ENCODE measurements around the gene PGM2.
"Not testable (repeated sequence)": the region's sequence is repeated elsewhere in the genome, so short reads cannot be mapped to it uniquely, and the experiment has no call there.

The PGM2 gene

GRCh38 chr4:37821953-37822605 is 4.4 kb upstream of the PGM2 start:
- H3K36me3 ChIP-seq (replicated peaks in 1 of 2; ENCODE audit: control insufficient read depth in 2 of 2, insufficient read depth in 2 of 2, low read length in 2 of 2): no peaks in the 10 kb centered on the region
- no peak overlapping the region for H3K18ac ChIP-seq (ENCODE audit: low read length)
- no peak overlapping the region for H2AK5ac ChIP-seq (ENCODE audit: low read depth, low read length)
- H3K4me3 ChIP-seq (ENCODE audit: low read length in 2 of 2): no peak overlapping the region
- peaks cover 0 to 3% of the 10 kb centered on the region in 2 donors for H3K9me3 ChIP-seq (replicated peaks in 1 of 2; ENCODE audit: control insufficient read depth in 2 of 2, insufficient read depth in 1 of 2, low read depth in 1 of 2, low read length in 2 of 2)
- no peak overlapping the region for H3K27ac ChIP-seq (replicated peaks; ENCODE audit: low read length)
- no peak overlapping the region for H3K4ac ChIP-seq (ENCODE audit: low read length)
- H3K79me1 ChIP-seq (ENCODE audit: low read depth, low read length): no peaks in the 10 kb centered on the region
- H3K4me2 ChIP-seq (ENCODE audit: insufficient read depth, low read length, poor library complexity, severe bottlenecking): no peak overlapping the region
- H3K9ac ChIP-seq (ENCODE audit: low read depth, low read length, poor library complexity): no peak overlapping the region
- H4K8ac ChIP-seq (ENCODE audit: low read depth, low read length): no peak overlapping the region
- no peak overlapping the region for H2BK15ac ChIP-seq (ENCODE audit: low read length)
- H2BK120ac ChIP-seq (ENCODE audit: low read depth, low read length): no peak overlapping the region
- no peak overlapping the region for H3K14ac ChIP-seq (ENCODE audit: low read length)
- no peak for DNase-seq (ENCODE audit: low spot score)
- H2BK12ac ChIP-seq (ENCODE audit: low read length): no peak overlapping the region
- WGBS, 2 donors (ENCODE audit: extremely low coverage in 2 of 2, insufficient read length in 2 of 2, insufficient replicate concordance in 1 of 2): no CpG with 5 or more reads among the region's 4 CpGs
- peaks cover 0 to 2% (median 0%) of the 10 kb centered on the region in 3 experiments for H3K27me3 ChIP-seq (ENCODE audit: control insufficient read depth in 3 of 3, insufficient read depth in 3 of 3, low read depth in 1 of 3, low read length in 3 of 3)
- no peak overlapping the region for H4K91ac ChIP-seq (ENCODE audit: low read depth, low read length, poor library complexity)
- H3K23ac ChIP-seq (ENCODE audit: low read depth, low read length, poor library complexity): no peak overlapping the region
- H2BK5ac ChIP-seq (ENCODE audit: low read length): no peak overlapping the region
- no peaks in the 10 kb centered on the region for H3K4me1 ChIP-seq (ENCODE audit: control insufficient read depth in 2 of 2, insufficient read depth in 1 of 2, low read depth in 1 of 2, low read length in 2 of 2)
- no peak overlapping the region for H2AFZ ChIP-seq (ENCODE audit: low read length)

GRCh38 chr4:37825501-37825900 is 985 bp upstream of the PGM2 start:
- peak overlapping the region; percentile 82 for H3K4me2 ChIP-seq (ENCODE audit: insufficient read depth, low read length, poor library complexity, severe bottlenecking)
- peak overlapping the region in 1 of 2 donors; percentile 90 for H3K4me3 ChIP-seq (ENCODE audit: low read length in 2 of 2)
- H3K18ac ChIP-seq (ENCODE audit: low read length); H2BK120ac ChIP-seq (ENCODE audit: low read depth, low read length); H3K9ac ChIP-seq (ENCODE audit: low read depth, low read length, poor library complexity); H3K27ac ChIP-seq (replicated peaks; ENCODE audit: low read length); H2BK5ac ChIP-seq (ENCODE audit: low read length); H2BK12ac ChIP-seq (ENCODE audit: low read length); H2BK15ac ChIP-seq (ENCODE audit: low read length); H3K4me1 ChIP-seq (ENCODE audit: control insufficient read depth in 2 of 2, insufficient read depth in 1 of 2, low read depth in 1 of 2, low read length in 2 of 2); DNase-seq (ENCODE audit: low spot score); H3K14ac ChIP-seq (ENCODE audit: low read length); H3K27me3 ChIP-seq (ENCODE audit: control insufficient read depth in 3 of 3, insufficient read depth in 3 of 3, low read depth in 1 of 3, low read length in 3 of 3); H4K8ac ChIP-seq (ENCODE audit: low read depth, low read length); H3K79me1 ChIP-seq (ENCODE audit: low read depth, low read length); H3K23ac ChIP-seq (ENCODE audit: low read depth, low read length, poor library complexity); H2AK5ac ChIP-seq (ENCODE audit: low read depth, low read length); H3K9me3 ChIP-seq (replicated peaks in 1 of 2; ENCODE audit: control insufficient read depth in 2 of 2, insufficient read depth in 1 of 2, low read depth in 1 of 2, low read length in 2 of 2); H3K4ac ChIP-seq (ENCODE audit: low read length); H3K36me3 ChIP-seq (replicated peaks in 1 of 2; ENCODE audit: control insufficient read depth in 2 of 2, insufficient read depth in 2 of 2, low read length in 2 of 2); H4K91ac ChIP-seq (ENCODE audit: low read depth, low read length, poor library complexity): not testable (repeated sequence)
- H2AFZ ChIP-seq (ENCODE audit: low read length): peak overlapping the region; percentile 98
- no CpG with 5 or more reads among the region's 9 CpGs for WGBS, 2 donors (ENCODE audit: extremely low coverage in 2 of 2, insufficient read length in 2 of 2, insufficient replicate concordance in 1 of 2)

- peak overlapping the region; percentile 90 to 96 for H3K4me3 ChIP-seq (ENCODE audit: low read length in 2 of 2)
- no peak overlapping the region for H2BK120ac ChIP-seq (ENCODE audit: low read depth, low read length)
- no peak overlapping the region for H4K91ac ChIP-seq (ENCODE audit: low read depth, low read length, poor library complexity)
- H3K14ac ChIP-seq (ENCODE audit: low read length): no peak overlapping the region
- WGBS, 2 donors (ENCODE audit: extremely low coverage in 2 of 2, insufficient read length in 2 of 2, insufficient replicate concordance in 1 of 2): no CpG with 5 or more reads among the region's 14 CpGs
- no peak overlapping the region for H2BK15ac ChIP-seq (ENCODE audit: low read length)
- no peak overlapping the region for H3K9ac ChIP-seq (ENCODE audit: low read depth, low read length, poor library complexity)
- peak; percentile 40 for DNase-seq (ENCODE audit: low spot score)
- peak overlapping the region; percentile 82 for H3K4me2 ChIP-seq (ENCODE audit: insufficient read depth, low read length, poor library complexity, severe bottlenecking)
- H4K8ac ChIP-seq (ENCODE audit: low read depth, low read length): no peak overlapping the region
- no peak overlapping the region for H2AK5ac ChIP-seq (ENCODE audit: low read depth, low read length)
- no peak overlapping the region for H3K27ac ChIP-seq (replicated peaks; ENCODE audit: low read length)
- no peak overlapping the region for H3K18ac ChIP-seq (ENCODE audit: low read length)
- peak overlapping the region; percentile 98 for H2AFZ ChIP-seq (ENCODE audit: low read length)
- peaks cover 0 to 2% (median 0%) of the 10 kb centered on the region in 3 experiments for H3K27me3 ChIP-seq (ENCODE audit: control insufficient read depth in 3 of 3, insufficient read depth in 3 of 3, low read depth in 1 of 3, low read length in 3 of 3)
- peaks cover 5 to 7% of the 10 kb centered on the region in 2 donors for H3K4me1 ChIP-seq (ENCODE audit: control insufficient read depth in 2 of 2, insufficient read depth in 1 of 2, low read depth in 1 of 2, low read length in 2 of 2)
- no peak overlapping the region for H2BK12ac ChIP-seq (ENCODE audit: low read length)
- no peaks in the 10 kb centered on the region for H3K9me3 ChIP-seq (replicated peaks in 1 of 2; ENCODE audit: control insufficient read depth in 2 of 2, insufficient read depth in 1 of 2, low read depth in 1 of 2, low read length in 2 of 2)
- H3K23ac ChIP-seq (ENCODE audit: low read depth, low read length, poor library complexity): no peak overlapping the region
- H3K4ac ChIP-seq (ENCODE audit: low read length): no peak overlapping the region
- no peaks in the 10 kb centered on the region for H3K79me1 ChIP-seq (ENCODE audit: low read depth, low read length)
- H3K36me3 ChIP-seq (replicated peaks in 1 of 2; ENCODE audit: control insufficient read depth in 2 of 2, insufficient read depth in 2 of 2, low read length in 2 of 2): peaks cover 0 to 12% of the 10 kb centered on the region in 2 donors
- H2BK5ac ChIP-seq (ENCODE audit: low read length): no peak overlapping the region
These were observed 555 bp upstream of the PGM2 start for GRCh38 chr4:37825968-37826294.

GRCh38 chr4:37827030-37827685 is 672 bp downstream of the PGM2 start:
- peak overlapping the region; percentile 7 for H2BK5ac ChIP-seq (ENCODE audit: low read length)
- no peak overlapping the region for H3K27ac ChIP-seq (replicated peaks; ENCODE audit: low read length)
- no peaks in the 10 kb centered on the region for H3K79me1 ChIP-seq (ENCODE audit: low read depth, low read length)
- peaks cover 2 to 23% of the 10 kb centered on the region in 2 donors for H3K36me3 ChIP-seq (replicated peaks in 1 of 2; ENCODE audit: control insufficient read depth in 2 of 2, insufficient read depth in 2 of 2, low read length in 2 of 2)
- no CpG with 5 or more reads among the region's 38 CpGs for WGBS, 2 donors (ENCODE audit: extremely low coverage in 2 of 2, insufficient read length in 2 of 2, insufficient replicate concordance in 1 of 2)
- peak overlapping the region; percentile 97 for H3K4me2 ChIP-seq (ENCODE audit: insufficient read depth, low read length, poor library complexity, severe bottlenecking)
- no peak overlapping the region for H4K8ac ChIP-seq (ENCODE audit: low read depth, low read length)
- H2AFZ ChIP-seq (ENCODE audit: low read length): peak overlapping the region; percentile 98
- peak overlapping the region; percentile 40 for H4K91ac ChIP-seq (ENCODE audit: low read depth, low read length, poor library complexity)
- no peak overlapping the region for H3K4ac ChIP-seq (ENCODE audit: low read length)
- no peak for DNase-seq (ENCODE audit: low spot score)
- no peak overlapping the region for H2BK12ac ChIP-seq (ENCODE audit: low read length)
- H3K23ac ChIP-seq (ENCODE audit: low read depth, low read length, poor library complexity): peak overlapping the region; percentile 87
- no peaks in the 10 kb centered on the region for H3K9me3 ChIP-seq (replicated peaks in 1 of 2; ENCODE audit: control insufficient read depth in 2 of 2, insufficient read depth in 1 of 2, low read depth in 1 of 2, low read length in 2 of 2)
- no peak overlapping the region for H3K14ac ChIP-seq (ENCODE audit: low read length)
- H3K9ac ChIP-seq (ENCODE audit: low read depth, low read length, poor library complexity): peak overlapping the region; percentile 95
- peak overlapping the region; percentile 76 for H3K18ac ChIP-seq (ENCODE audit: low read length)
- peak overlapping the region; percentile 90 to 96 for H3K4me3 ChIP-seq (ENCODE audit: low read length in 2 of 2)
- peak overlapping the region; percentile 64 for H2AK5ac ChIP-seq (ENCODE audit: low read depth, low read length)
- peaks cover 5 to 7% of the 10 kb centered on the region in 2 donors for H3K4me1 ChIP-seq (ENCODE audit: control insufficient read depth in 2 of 2, insufficient read depth in 1 of 2, low read depth in 1 of 2, low read length in 2 of 2)
- H2BK15ac ChIP-seq (ENCODE audit: low read length): peak overlapping the region; percentile 53
- peak overlapping the region; percentile 37 for H2BK120ac ChIP-seq (ENCODE audit: low read depth, low read length)
- peaks cover 0 to 2% (median 0%) of the 10 kb centered on the region in 3 experiments for H3K27me3 ChIP-seq (ENCODE audit: control insufficient read depth in 3 of 3, insufficient read depth in 3 of 3, low read depth in 1 of 3, low read length in 3 of 3)

Measured in neuronal stem cell (in vitro differentiated cells).